Heart right ventricle (tissue), 16 donors: ENCODE data around the gene PAX5. TPM values are rescaled to one million over a fixed set of nuclear protein-coding genes. Genes with fewer than 3 reads are reported as not detected.
A peak's percentile ranks its signal among the peaks of the same experiment; 100 is the strongest.

Source experiments
- ATAC-seq, 8 donors: fragments of 200-7000 bp; cut with Tn5 transposase; one replicate each; pipeline ENCODE4 v1.9.1; 2020; ENCODE audit warnings: mild to moderate bottlenecking in 8 of 8, moderate library complexity in 8 of 8, moderate number of reproducible peaks in 1 of 8
- DNase-seq, 2 donors: peaks; one replicate each; pipeline ENCODE4 v3.0.0-alpha.2; 2020
- H3K27ac ChIP-seq, 10 donors: fragments of 200-600 bp; sonication (generic) in 2 of 10; one replicate each; pipeline versions ENCODE4 v1.5.0 to v1.8.0; 2020 to 2022; ENCODE audit warnings: mild to moderate bottlenecking in 3 of 10
- H3K27me3 ChIP-seq, 7 donors: fragments of 200-600 bp; one replicate each; pipeline ENCODE4 v1.8.0; 2021 to 2022; ENCODE audit warnings: mild to moderate bottlenecking in 2 of 7
- H3K36me3 ChIP-seq, 9 donors: fragments of 200-600 bp; sonication (generic) in 1 of 9; one replicate each; pipeline versions ENCODE4 v1.5.0 to v1.8.0; 2020 to 2022; ENCODE audit warnings: mild to moderate bottlenecking in 2 of 9
- H3K4me1 ChIP-seq, 9 donors: fragments of 200-600 bp; sonication (generic) in 1 of 9; one replicate each; pipeline versions ENCODE4 v1.5.0 to v1.8.0; 2020 to 2022; ENCODE audit warnings: mild to moderate bottlenecking in 4 of 9
- H3K4me3 ChIP-seq, 10 donors: fragments of 200-600 bp; sonication (generic) in 2 of 10; one replicate each; pipeline versions ENCODE4 v1.5.0 to v1.8.0; 2020 to 2022; ENCODE audit warnings: mild to moderate bottlenecking in 7 of 10, moderate library complexity in 2 of 10
- H3K9me3 ChIP-seq, 11 donors: fragments of 200-600 bp in 10 of 11; sonication (generic) in 2 of 11; one replicate each; pipeline versions ENCODE4 v1.5.0 to v1.8.0; 2013 to 2022; ENCODE audit warnings: mild to moderate bottlenecking in 2 of 11, control low read depth in 1 of 11, moderate library complexity in 1 of 11
- CTCF ChIP-seq, 9 donors: fragments of 200-600 bp; sonication (generic) in 2 of 9; IDR thresholded peaks; one replicate each; pipeline versions ENCODE4 v1.5.0 to v1.8.0; 2021 to 2022; ENCODE audit warnings: antibody characterized with exemption in 9 of 9, mild to moderate bottlenecking in 5 of 9, moderate library complexity in 1 of 9
- WGBS, 2 donors: extraction: QIAGEN DNeasy Blood & Tissue Kit; methylation state at CpG; one replicate each; pipeline ENCODE4 v1.1.7; 2013; ENCODE audit warnings: inconsistent platforms in 1 of 2; 5-methylcytosine and 5-hydroxymethylcytosine counted together
- intact Hi-C, 10 donors: fragments of 100-400 bp; cut with DNase I; formaldehyde crosslinking; loops; one replicate each; pipeline versions ENCODE4 v1.11.1 to v1.14.2; 2022
- polyA plus RNA-seq, 2 donors: library from polyadenylated mRNA; stranded (reverse); fragments of 200-250 nt; gene quantifications; one replicate each; pipeline ENCODE4 v1.2.3, GENCODE V29; 2013
- total RNA-seq, 10 donors: library from RNA; stranded (reverse); fragmentation: NEBNext Ultra II Directional in 3 of 10; extraction: Animal tissue kit (Norgen Biotek cat#: 25700) in 3 of 10; gene quantifications; one replicate each; pipeline versions ENCODE4 v1.2.1 to v1.2.4, GENCODE V29; 2021 to 2023
- donor health status: Arrhythmogenic right ventricular cardiomyopathy.
- donor health status: ischemic (EF 13 %, LVEDD 7.1; RV severe dilation, severe dysfunction).
- donor health status: healthy with polysubstance abuse.
- donor health status: DM: no; HTN: yes; CAD: no.
- donor health status: DM: no; HTN: no; CAD: no.
- donor health status: ischemic (EF 25% LVEDD 6.9; RV normal size, moderate dysfunction).
- donor health status: ischemic (EF 25% LVEDD 5.7; RV mildly dilated, moderate dysfunction).
- donor health status: healthy.
- donor health status: DM: yes; HTN: yes; CAD: no.
- donor health status: Ischemic cardiomyopathy.
- donor health status: ischemic (EF 35%, LVEDD 5.7; RV mildly dilated, moderate dysfunction).
- donor health status: nonischemic (EF 11% LVEDD 7.7; RV severe dilation, severe dysfunction).
- donor health status: DM: yes; HTN: yes; CAD: no.
- donor health status: PGD.
- donor health status: ischemic (EF 29% LVEDD 5.4; RV normal size, mild dysfunction).
- donor health status: nonischemic (EF 23%, LVEDD 6.1; RV moderate dilation, normal function).

The PAX5 gene
- total and polyA plus RNA-seq, 12 donors = under 0.01 to 0.09 TPM; not detected in 10

GRCh38 chr9:36823466-36823865 lies 210.6 kb downstream of the PAX5 start:
- DNase-seq = no peak
- Histone ChIP-seq H3K4me1 (peaks cover 0 to 9% (median 2%) of the 10 kb centered on the region in 9 donors), H3K27ac (no peak overlapping the region), H3K4me3 (no peak overlapping the region), H3K36me3 (no peaks in the 10 kb centered on the region), H3K27me3 (peaks cover 0 to 57% (median 44%) of the 10 kb centered on the region in 7 donors), H3K9me3 (no peaks in the 10 kb centered on the region)
- 89 to 93% methylated on average over 6 of the region's 6 CpGs for WGBS, 2 donors
- TF ChIP-seq CTCF (IDR thresholded peaks at IDR 0.05) = no peak
- intact Hi-C loops = no loop called here
- no peak for ATAC-seq

DNA sequence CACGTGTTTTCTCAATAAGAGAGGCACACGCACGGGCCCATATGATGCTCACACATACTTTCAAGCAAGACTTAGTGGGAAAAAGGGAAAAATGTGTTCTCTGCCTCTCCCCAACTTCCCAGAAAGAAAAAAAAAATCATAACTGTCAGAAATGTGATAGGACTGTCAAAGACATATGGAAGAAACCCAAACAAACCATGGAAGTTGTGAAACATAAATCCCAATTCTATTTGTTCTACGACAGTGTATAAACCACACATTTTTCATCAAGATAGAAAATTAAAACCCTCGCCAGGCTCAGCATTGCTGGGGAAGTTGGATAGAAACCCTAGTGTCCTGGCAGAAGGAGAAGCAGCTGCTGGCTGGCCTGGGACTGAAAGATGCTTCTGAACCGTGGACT lies 211.9 kb downstream of the PAX5 start:
- no peak for ATAC-seq
- H3K36me3 ChIP-seq = no peaks in the 10 kb centered on the region
- H3K9me3 ChIP-seq = no peaks in the 10 kb centered on the region
- 78 to 79% methylated on average over 6 of the region's 6 CpGs for WGBS, 2 donors
- TF ChIP-seq CTCF (IDR thresholded peaks at IDR 0.05) = no peak
- H3K4me1 ChIP-seq = peaks cover 0 to 15% (median 6%) of the 10 kb centered on the region in 9 donors
- H3K27ac ChIP-seq = no peak overlapping the region
- peaks cover 5 to 65% (median 53%) of the 10 kb centered on the region in 7 donors for H3K27me3 ChIP-seq
- DNase-seq = no peak
- intact Hi-C loops = no loop called here
- H3K4me3 ChIP-seq = no peak overlapping the region

DNA sequence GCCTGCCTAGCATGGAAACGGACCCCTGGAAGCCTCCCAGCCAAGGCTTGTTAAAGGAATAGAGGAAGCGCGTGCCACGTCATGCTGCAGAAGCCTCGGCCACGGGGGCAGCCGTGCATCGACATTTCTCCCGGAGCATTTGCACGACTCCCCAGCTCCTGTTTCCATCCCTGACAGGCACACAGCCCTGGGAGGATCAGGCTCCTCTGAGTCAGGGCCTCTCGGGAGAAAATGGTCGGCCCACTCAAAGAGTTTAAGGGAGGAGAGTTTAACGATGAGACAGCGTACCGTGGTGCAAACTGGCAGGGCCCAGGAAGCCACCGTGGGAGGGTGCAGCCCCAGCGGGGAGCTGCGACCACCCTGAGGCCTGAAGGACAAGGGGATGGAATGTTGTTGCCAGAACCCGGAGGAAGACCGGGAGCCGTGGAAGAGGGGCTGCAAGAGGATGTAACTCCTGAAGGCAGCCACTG lies 213.6 kb downstream of the PAX5 start:
- TF ChIP-seq CTCF (IDR thresholded peaks at IDR 0.05) = no peak
- H3K9me3 ChIP-seq = no peaks in the 10 kb centered on the region
- peaks cover 5 to 67% (median 60%) of the 10 kb centered on the region in 7 donors for H3K27me3 ChIP-seq
- intact Hi-C loops = no loop called here
- no peak for ATAC-seq
- DNase-seq = no peak
- no peak overlapping the region for H3K4me3 ChIP-seq
- no peak overlapping the region for H3K27ac ChIP-seq
- 63 to 70% methylated on average over 21 of the region's 21 CpGs for WGBS, 2 donors
- no peaks in the 10 kb centered on the region for H3K36me3 ChIP-seq
- peaks cover 0 to 15% (median 6%) of the 10 kb centered on the region in 9 donors for H3K4me1 ChIP-seq

GRCh38 chr9:36818965-36819870 lies 214.8 kb downstream of the PAX5 start:
- intact Hi-C loops = no loop called here
- peaks cover 5 to 68% (median 55%) of the 10 kb centered on the region in 7 donors for H3K27me3 ChIP-seq
- TF ChIP-seq CTCF (IDR thresholded peaks at IDR 0.05) = no peak
- H3K27ac ChIP-seq = no peak overlapping the region
- ATAC-seq (peak in 7 of 8 donors; percentile 22 to 52 (median 35)), DNase-seq (no peak)
- H3K4me3 ChIP-seq = peak overlapping the region in 6 of 10 donors; percentile 27 to 46 (median 36)
- H3K4me1 ChIP-seq = peaks cover 0 to 15% (median 6%) of the 10 kb centered on the region in 9 donors
- no peaks in the 10 kb centered on the region for H3K9me3 ChIP-seq
- H3K36me3 ChIP-seq = no peaks in the 10 kb centered on the region
- WGBS, 2 donors = 29 to 34% methylated on average over 35 of the region's 35 CpGs
